Right lung (tissue), 5 donors: ENCODE data around the gene DPCD. TPM values are rescaled to one million over a fixed set of nuclear protein-coding genes. Genes with fewer than 3 reads are reported as not detected.
"Not testable (repeated sequence)": the region's sequence is repeated elsewhere in the genome, so short reads cannot be mapped to it uniquely, and the experiment has no call there.

ENCODE experiments used
- DNase-seq, 2 donors: peaks; one replicate each; pipeline ENCODE4 v3.0.0-alpha.2; 2013
- polyA plus RNA-seq, 5 donors: library from polyadenylated mRNA; unstranded; fragments of 120-200 nt; gene quantifications; one replicate each; pipeline versions ENCODE4 v1.2.1 to v1.2.3, GENCODE V29; 2013; ENCODE audit warnings: inconsistent platforms in 1 of 5, low replicate concordance in 1 of 5; ENCODE audit not compliant: insufficient read length in 5 of 5, insufficient read depth in 1 of 5

DPCD gene
- polyA plus RNA-seq, 5 donors, result 32.1 to 35.2 (median 34.0) TPM

DNA sequence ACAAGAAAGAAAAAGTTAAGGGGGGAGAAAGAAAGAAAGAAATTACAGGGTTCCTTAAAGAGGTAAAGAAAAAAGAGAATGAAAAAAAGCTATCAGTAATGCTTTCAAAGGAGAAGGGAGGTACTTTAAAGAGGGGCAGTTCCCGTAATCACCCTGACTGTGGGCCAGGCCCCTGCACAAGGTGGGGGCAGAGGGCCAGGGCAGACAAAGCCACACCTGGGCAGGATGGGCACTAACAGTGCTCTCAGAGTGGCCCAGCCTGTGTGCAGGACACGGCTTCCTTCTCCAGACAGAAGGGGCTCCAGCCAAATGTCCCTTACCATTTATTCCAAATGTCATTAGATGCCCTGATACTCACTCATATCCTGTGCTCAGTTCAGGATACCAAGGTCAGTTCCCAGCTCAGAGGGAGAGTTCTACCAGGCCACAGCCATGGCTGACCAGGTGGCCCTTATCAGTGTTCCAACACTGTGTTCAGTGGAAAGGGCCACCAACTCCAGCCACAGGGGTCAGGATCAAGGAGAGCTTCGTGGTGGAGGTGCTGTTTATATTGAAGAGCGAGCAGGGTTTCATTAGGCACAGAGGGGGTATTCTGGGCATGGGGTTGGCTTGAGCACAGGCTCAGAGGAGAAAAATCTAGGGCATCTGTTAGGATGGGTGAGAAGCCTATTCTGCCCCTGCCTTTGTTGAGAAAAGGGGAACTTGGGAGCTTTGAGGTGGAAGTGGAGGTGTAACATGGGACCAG is 29.9 kb downstream of the DPCD start:
- no peak for DNase-seq

DNA sequence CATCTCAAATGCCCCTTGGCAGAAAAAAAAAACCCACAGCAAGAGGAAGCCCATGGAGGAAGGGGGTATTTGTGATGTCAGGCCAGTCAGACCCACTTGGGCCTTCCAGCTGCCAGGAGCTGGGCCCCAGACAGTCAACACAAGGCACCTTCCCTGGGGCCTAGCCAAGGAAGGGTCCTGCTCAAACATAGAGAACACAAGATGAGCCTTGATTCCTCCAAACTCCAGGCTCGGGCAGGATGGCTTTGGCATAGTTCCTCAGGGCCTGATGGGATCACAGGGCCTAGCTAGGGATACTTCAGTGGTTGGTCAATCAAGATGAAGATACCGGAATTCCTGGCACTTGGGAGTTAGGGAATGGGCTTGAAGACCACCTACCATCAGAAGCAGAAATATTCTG is 30.8 kb downstream of the DPCD start:
- DNase-seq, result no peak

DNA sequence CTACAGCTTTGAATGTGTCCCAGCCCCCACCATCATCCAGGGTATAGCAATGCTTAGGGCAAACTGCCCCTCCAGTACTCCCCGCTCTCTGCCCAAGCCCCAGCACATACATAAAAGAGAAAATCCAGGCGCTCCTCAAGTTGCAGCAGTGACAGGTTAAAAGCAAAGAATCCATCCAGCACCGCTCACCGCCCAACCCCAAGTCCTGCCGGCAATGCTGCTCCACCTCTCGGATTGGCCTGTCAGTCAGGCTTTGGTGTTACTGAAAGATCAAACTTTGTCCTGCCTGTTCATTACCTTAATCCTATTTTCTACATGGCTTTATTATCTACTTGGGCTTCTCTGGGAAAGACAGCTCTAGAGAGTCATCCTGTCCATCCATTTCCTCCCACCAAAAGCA is 31.9 kb downstream of the DPCD start:
- DNase-seq, result no peak

DNA sequence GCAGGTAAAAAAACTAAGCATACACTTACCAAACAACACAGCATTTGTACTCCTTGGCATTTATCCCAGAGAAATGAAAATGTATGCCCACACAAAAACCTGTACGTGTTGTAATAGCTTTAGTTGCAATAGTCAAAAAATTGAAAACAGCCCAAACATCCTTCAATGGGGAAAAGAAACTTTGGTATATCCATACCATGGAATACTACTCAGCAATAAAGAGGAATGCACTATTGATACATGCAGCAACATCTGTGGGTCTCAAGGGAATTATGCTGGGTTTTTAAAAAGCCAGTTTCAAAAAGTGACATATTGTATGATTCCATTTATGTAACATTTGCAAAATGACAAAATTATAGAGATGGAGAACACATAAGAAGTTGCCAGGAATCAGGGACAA is 35.4 kb downstream of the DPCD start:
- no peak for DNase-seq

DNA sequence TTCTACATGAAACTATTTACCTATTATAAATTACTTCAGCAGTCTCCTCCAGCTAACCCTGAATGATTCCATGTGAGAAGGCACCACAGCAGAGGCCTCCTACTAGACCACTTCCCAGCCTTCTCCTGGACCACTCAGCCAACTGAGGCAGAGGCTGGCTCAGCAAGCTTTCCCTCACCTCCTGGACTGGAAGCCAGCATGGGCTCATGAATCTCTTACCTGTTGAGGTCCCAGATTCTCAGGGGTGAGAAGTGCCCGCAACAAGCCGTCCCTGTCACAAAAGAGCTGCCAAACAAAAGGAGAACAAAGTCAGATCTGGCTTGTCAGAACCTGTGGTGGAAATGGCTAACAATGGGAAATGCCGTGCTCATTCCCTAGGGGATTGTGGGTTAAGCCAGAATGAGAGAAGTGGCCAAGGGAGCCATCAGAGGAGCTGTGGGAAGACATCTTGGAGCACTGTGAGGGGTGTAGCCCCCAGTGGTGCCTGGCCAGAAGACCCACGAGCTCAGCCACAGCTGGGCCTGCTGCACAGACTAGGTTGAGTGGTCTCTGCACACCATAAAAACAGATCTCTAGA is 36.5 kb downstream of the DPCD start:
- DNase-seq, result no peak

DNA sequence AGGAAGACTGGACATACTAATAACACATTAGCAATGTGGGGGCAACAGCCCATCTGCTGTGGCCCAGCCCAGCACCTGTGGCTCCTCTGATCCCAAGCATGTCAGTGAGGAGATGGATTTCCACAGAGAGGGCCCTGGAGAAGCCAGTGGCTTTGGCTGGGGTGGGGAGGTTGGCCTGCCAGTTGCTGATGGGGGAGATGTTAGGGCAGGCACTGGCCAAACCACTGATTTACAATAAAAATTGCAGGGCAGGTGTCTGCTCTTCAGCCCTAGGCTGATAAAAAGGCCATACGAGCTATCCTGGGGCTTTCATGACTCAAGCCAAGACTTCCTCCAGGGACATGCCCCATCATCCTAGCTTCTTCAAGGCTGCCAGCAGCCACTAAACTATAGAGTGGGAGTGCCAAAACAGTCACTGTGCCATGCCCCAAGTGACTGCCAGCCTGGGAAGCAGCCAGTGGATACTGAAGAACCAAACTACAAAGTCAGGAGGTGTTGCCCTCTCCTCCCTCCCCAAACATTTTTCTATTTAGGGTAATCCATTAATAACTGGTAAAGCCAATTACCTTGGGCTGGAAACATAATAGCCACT is 37.8 kb downstream of the DPCD start:
- DNase-seq, result no peak

DNA sequence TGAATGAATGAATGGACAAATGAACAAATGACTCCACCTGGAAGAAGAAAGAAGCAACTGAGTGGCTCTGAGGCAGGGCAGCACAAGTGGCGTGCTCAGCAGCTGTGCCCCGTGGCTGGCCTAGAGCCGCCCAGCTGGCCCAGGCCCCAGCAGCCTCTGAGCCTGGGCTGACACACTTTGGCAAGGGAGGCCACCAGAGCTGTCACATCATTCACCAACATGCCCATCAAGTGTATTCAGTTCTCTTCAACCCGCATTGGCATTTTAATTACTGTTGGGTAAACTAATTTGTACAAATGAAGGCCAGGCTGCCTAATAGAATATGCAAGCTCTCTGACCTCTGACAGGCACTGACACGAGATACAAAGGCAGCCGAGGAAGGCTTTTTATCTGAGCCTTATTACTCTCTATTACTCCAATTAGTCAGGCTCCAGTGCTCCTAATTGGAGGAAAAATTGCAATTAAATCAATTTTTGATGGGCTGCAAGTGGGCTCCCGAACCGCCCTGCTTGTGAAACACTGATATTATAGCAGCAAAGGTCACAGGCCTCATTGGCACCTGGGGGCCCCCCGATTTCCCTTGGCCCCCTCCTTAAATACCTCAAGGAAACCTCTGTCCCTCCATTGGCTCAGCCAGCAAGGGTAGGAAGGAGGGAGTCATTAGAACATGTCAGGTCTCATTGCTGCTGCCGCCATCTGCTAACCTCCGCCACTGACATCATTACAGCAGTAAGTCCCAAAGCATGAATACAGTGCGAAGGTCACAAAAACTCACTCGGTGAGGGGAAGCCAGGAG is 41.9 kb downstream of the DPCD start:
- DNase-seq, result no peak

DNA sequence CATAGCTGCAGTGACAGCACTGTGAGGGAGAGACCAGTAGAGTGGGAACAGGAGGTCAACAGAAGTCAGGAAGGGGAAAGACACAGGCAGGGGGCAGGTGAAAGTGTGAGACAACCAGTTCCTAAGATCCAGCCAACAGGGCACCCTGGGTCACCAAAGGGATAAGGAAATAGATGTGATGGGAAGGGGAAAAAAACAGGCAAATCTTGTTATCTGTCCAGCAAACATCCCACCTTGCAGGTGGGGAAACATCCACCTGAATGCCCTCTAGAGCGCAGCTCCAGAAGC is 42.5 kb downstream of the DPCD start:
- DNase-seq, result no peak

DNA sequence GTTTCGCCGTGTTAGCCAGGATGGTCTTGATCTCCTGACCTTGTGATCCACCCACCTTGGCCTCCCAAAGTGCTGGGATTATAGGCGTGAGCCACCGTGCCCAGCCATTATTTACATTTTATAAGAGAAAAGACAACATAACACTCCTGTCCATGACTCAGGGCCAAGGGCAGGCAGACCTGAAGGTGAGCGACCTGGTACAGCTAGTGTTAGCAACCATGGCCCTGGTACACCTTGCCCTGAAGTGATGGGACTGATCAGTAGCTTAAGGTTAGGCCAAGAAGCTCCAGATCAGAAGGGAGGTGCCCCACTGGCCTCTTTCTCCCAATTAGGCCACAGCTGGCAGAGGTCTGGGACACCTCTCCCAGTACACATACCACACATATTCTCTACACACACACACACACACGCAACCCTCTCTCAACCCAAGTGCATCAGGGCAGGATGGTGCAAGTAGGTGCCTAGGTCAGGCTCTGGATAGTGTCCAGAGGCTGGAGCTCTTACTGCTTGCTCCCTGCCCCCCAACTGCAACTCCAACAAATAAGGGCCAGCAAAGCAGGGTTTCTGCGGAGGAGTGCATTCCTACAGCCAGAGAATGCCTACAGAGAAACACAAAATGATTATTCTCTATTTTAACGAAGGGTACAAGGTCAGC is 43.8 kb downstream of the DPCD start:
- DNase-seq, result no peak

DNA sequence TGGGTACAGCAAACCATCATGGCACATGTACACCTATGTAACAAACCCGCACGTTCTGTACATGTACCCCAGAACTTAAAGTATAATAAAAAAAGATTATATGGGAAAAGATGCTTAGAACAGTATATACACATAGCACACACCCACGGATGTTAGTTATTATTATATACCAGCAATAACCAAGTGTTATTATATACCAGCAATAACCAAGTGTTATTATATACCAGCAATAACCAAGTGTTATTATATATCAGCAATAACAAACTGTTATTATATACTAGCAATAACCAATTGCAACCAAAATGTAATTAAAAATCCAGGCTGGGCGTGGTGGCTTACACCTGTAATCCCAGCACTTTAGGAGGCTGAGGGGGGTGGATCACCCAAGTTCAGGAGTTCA is 45.4 kb downstream of the DPCD start:
- not testable (repeated sequence) for DNase-seq

DNA sequence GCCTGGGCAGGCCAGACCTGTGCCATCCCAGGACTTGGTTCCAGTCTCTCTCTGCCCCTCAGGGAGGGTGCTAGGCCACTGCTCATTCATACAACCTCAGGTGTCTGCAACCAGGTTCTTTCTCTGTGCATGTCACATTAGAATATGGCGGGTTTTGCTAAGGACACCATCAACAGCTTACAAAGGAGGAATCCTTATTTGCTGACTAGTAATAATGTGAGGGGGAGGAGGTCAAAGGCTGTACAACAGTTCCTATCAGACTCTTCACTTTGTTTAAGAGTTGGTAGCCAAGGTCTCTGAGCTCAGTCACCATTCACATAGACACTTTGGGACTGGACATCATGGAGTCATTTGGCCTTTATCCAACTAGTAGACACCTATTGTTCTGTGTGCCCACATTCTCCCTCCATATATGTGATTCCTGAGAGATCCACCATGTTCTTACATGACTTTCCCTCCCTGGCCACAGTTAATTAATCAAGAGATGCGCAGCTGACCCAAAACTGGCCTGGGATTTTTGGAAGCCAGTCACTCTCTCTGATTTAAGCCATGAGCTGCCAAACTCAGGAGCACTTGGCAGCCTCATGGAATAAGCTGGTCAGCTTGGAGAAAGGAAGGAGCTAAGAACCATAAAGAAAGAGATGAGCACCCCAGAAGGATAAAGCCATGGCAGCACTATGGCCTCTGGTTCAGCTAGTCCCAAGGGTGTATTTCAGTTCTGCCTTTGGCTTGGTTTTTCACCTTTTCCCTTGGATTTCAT is 51.2 kb downstream of the DPCD start:
- DNase-seq, result no peak

DNA sequence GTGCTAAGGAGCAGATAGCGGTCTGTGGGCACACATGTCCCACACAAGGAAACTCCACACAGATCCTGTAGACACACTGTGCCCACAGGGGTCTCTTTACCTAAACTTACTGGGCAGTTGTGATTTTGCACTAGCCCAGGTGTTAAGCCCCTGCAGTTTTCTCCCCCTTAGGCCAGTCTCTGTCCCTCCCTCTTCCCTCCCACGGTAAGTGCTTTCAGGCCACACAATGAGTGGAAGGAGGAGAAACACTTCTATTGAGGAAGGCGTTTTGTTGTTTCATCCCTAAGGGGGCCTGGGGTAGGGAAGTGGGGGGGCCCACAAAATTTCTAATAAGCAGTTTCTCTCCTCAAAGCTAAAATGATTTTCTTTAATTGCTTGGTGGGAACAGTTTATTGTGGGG is 55.4 kb downstream of the DPCD start:
- no peak for DNase-seq

DNA sequence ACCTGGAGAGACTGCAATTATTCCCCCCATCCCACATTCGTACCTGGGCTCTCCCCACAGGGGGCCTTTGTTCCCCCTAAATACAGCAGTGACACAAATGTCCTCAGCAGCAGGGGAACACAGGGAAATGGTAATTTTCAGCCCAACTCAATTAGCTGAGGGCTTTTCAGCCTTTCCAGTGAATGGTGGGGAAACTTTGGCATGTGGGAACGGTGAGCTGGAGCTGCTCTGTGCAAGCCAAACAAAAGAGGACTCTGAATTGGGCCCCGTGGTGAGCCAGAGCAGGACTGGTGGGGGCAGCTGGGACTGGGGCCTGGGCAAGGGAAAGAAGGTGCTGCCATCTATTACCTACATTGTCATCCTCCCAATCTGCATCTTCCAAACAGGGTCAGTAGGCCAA is 55.9 kb downstream of the DPCD start:
- DNase-seq, result no peak

DNA sequence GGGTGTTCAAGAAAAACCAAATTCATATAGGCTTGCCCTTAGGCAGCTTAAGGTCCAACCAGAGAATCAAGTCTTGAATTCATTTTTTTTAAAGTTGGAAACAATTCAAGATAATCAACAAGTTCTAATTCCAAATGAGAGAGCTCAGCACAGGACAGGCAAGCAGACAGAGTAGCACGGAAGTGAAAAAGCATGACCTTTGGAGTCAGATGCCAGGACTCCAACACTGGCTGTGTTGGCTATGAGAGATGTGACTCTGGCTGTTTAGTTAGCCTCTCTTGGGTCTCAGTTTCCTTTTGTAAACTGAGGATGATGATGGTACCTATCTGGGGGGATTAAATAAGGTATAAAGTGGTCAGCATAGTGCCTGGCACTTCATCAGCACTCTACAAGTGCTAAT is 57.5 kb downstream of the DPCD start:
- DNase-seq, result no peak

DNA sequence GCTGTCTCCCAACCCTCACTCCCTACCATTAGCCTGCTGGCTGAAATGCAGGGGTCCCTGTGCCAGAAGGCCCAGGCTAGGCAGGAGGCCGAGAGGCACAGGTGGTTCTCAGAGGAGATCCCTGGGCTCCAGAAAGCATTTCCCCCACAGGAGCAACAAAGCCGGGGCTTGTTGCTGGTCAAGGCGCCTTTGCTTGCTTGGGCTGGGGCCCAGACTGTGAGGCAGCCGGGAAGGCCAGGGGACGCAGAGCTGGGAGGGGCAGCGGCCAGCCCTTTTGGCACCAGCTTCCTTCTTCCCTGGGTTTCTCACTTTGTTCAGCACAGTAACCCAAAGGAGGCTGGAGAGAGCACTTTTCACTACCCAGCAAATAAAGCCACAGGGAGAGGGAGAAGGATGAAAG is 58.2 kb downstream of the DPCD start:
- DNase-seq, result no peak

DNA sequence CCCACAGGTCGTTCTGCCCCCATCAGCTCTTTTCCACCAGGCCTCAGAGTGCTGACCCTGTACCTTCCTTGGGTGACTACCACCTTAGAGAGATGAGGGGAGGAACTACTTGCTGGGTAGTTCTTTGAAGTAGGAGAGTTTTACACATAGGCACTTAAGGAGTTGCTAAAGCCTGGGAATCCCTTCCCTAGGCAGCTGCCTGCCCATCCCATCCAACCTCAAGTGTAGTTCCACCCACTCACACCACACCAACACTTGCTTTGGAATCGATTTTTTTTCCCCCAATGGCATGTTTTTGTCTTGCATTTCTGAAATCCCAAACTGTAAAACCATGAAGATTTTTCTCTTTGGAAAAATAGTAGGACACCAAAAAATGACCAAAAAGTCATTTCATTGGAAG is 59.1 kb downstream of the DPCD start:
- no peak for DNase-seq

DNA sequence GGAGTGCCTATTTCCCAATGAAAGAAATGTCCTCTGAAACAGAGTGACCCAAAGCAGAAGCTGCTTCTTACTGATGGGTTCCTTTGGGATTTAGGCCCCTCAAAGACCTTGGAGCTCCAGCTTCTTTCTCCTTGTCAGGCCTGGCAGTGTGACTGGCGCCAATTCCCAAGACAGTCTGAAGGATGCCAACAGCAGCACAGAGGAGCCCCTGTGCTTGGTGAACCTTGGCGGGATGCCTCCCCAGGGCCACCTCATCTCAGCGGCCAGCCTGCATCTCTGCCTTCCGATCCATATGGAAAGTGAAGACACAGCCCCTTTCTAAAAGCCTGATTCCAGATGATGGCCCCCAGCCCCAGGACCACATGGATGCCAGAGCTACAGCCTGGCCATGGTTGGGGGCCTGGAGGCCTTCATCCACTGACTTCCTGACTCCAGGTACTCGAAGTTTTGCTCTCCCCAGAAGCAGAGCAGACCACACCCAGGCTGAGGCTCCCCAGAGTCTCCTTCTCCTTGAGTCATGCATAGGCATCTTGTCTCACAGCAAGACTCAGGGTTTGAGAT is 61.5 kb downstream of the DPCD start:
- no peak for DNase-seq

DNA sequence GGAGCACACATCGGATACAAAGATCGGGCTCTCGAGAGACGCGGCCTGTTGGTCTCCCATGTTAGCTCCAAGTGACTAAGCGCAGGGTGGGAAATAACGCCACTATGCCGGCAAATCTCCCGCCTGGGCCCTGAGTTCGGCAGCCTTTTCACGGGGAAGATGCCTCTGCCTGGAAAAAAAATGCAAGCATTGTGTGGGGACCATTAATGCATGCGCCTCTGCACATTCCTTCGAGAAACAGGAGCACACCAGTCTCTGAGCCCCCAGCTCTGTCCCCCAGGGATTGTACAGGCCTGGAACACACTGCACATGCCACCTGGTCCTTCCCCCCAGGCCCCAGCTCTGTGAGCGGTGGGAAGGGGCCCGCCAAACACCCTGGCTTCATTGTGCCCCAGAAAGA is 62.7 kb downstream of the DPCD start:
- no peak for DNase-seq

DNA sequence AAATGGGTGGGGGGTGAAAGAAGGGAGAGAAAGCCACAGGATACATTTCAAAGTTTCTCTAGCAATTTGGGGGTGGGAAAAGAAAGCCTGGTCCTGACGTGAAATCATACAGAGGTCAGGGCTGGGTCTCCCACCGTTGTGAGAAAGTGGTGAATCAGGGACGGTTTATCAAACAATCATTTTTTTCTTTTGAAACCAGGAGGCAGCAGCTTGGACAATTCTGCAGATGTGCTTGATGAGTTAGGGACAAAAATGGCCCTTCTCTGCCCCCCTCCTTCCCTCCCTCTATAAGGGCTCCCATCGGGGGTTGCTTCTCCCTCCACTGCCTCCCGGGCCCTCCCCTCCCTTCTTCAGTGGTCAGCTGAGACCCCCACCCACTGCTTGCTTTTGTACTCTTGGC is 63.2 kb downstream of the DPCD start:
- no peak for DNase-seq

DNA sequence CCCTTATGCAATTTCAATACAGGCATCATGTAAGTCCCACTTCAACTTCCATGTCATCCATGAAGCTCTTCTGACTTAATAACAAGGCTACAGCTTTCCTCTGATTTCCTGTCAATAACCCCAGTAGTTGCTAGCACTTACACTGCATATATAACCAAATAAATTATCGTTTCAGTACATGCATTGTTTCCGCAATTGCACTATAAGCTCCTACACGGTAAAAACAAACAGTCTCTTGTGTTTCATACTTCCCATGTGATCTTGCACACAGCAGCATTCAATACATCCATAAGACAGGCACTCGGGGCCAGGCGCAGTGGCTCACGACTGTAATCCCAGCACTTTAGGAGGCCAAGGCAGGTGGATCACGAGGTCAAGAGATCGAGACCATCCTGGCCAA is 65.4 kb downstream of the DPCD start:
- no peak for DNase-seq

DNA sequence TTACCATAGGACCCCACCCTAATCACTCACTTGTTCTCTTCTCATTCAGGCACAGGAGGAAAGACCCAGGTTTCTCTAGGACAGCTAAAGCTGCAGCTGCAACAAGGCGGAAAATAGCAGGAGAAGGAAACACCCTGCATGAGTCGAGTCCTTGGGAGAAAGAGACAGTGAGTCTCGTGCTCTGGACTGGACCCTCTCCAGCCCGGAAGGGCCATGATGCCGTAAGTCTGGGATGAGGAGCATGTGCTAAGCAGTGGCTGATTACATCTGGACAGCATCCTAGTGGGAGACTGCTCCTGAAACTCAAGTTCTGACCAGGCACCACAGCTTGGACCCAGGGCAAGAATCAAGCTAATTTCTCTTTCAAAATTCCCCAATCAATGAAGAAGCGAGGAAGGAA is 67.4 kb downstream of the DPCD start:
- no peak for DNase-seq
